BLaER1 treated with 17β-estradiol and CSF1 and Interleukin-3, amounts not matched to agents 10 nM and 100 nM (cell line): ENCODE results near the gene SMIM38.

Experiments
- H3K27ac ChIP-seq, 11 experiments: shearing (Covaris generic); formaldehyde crosslinking; 2 replicates each; pipeline ENCODE4 v1.8.1; 2022
- H3K27me3 ChIP-seq, 11 experiments: shearing (Covaris generic); formaldehyde crosslinking; 2 replicates each; pipeline ENCODE4 v1.8.1; 2022
- H3K36me3 ChIP-seq, 11 experiments: shearing (Covaris generic); formaldehyde crosslinking; 2 replicates each; pipeline ENCODE4 v1.8.1; 2022
- H3K4me1 ChIP-seq, 10 experiments: shearing (Covaris generic); formaldehyde crosslinking; 2 replicates each; pipeline ENCODE4 v1.8.1; 2022
- H3K4me2 ChIP-seq, 11 experiments: shearing (Covaris generic); formaldehyde crosslinking; 2 replicates each; pipeline ENCODE4 v1.8.1; 2022
- H3K4me3 ChIP-seq, 10 experiments: shearing (Covaris generic); formaldehyde crosslinking; 2 replicates each; pipeline ENCODE4 v1.8.1; 2022
- H3K9ac ChIP-seq, 11 experiments: shearing (Covaris generic); formaldehyde crosslinking; 2 replicates each; pipeline ENCODE4 v1.8.1; 2022
- H3K9me3 ChIP-seq, 11 experiments: shearing (Covaris generic); formaldehyde crosslinking; replicated peaks in 1 of 11; 2 replicates each; pipeline ENCODE4 v1.8.1; 2022
- H4K20me1 ChIP-seq, 11 experiments: shearing (Covaris generic); formaldehyde crosslinking; 2 replicates each; pipeline ENCODE4 v1.8.1; 2022
- Cebpa-rat ChIP-seq, 11 experiments: shearing (Covaris generic); IDR thresholded peaks; 2 replicates each; pipeline ENCODE4 v1.8.1; 2022

The SMIM38 gene

DNA sequence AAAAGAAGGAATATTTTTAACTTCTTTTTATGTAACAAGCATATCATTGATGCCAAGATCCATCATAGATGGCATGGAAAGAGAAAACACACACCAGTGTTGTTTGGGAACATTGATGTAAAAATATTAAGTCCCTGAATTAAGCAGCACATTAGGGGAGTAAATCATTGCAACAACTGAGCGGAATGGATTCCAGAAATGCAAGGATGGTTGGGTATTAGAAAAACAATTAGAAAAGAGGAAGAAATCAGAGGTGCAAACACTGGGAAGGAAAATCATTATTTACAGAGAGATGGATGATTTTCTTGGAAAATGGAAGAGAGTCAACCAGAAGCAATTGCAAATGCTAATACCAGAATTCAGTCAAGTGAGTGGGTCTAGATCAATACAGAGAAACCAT is 8.1 kb downstream of the SMIM38 start:
- H3K36me3 ChIP-seq, result 0 out of 22 replicates have a peak, but pooled peaks cover 0 to 4% (median 0%) of the 10 kb centered on the region in 11 experiments
- no peak overlapping the region for H3K9ac ChIP-seq
- H3K27ac ChIP-seq, result no peak overlapping the region
- H3K4me3 ChIP-seq, result no peak overlapping the region
- TF ChIP-seq Cebpa-rat (IDR thresholded peaks at IDR 0.05), result no peak
- peaks cover 0 to 7% (median 0%) of the 10 kb centered on the region in 11 experiments; a peak in 2 of 22 replicates for H3K27me3 ChIP-seq
- peaks cover 13 to 24% (median 17%) of the 10 kb centered on the region in 11 experiments for H3K9me3 ChIP-seq
- peaks cover 0 to 20% (median 0%) of the 10 kb centered on the region in 11 experiments; a peak in 2 of 22 replicates for H4K20me1 ChIP-seq
- H3K4me2 ChIP-seq, result no peak overlapping the region
- peaks cover 18 to 20% (median 19%) of the 10 kb centered on the region in 10 experiments for H3K4me1 ChIP-seq

DNA sequence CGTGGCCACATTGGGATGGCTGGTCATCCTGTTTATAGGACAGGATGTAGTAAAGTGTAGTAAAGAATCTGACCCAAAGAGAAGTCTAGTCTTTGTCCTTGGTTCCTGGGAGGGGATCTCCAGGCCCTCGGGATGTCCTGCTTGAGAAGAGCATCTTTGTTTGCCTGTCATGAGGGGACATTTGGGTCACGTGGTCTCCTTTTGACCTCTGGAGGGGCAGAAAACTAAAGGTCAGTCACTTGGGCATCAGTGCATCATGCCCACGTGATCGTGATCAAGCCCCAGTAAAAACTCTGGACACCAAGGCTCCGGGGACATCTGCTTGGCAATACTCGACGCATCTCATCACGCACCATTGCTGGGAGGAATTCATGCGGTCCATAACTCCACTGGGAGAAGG is 9.1 kb downstream of the SMIM38 start:
- Histone ChIP-seq H3K9me3 (peaks cover 13 to 29% (median 17%) of the 10 kb centered on the region in 11 experiments), H3K4me3 (no peak overlapping the region), H3K27me3 (peaks cover 0 to 7% (median 0%) of the 10 kb centered on the region in 11 experiments; a peak in 2 of 22 replicates), H3K4me1 (peaks cover 18 to 20% (median 19%) of the 10 kb centered on the region in 10 experiments), H3K27ac (no peak overlapping the region), H3K36me3 (0 out of 22 replicates have a peak, but pooled peaks cover 0 to 4% (median 0%) of the 10 kb centered on the region in 11 experiments), H3K4me2 (no peak overlapping the region), H4K20me1 (peaks cover 0 to 20% (median 0%) of the 10 kb centered on the region in 11 experiments; a peak in 2 of 22 replicates), H3K9ac (no peak overlapping the region)
- TF ChIP-seq Cebpa-rat (IDR thresholded peaks at IDR 0.05), result no peak

DNA sequence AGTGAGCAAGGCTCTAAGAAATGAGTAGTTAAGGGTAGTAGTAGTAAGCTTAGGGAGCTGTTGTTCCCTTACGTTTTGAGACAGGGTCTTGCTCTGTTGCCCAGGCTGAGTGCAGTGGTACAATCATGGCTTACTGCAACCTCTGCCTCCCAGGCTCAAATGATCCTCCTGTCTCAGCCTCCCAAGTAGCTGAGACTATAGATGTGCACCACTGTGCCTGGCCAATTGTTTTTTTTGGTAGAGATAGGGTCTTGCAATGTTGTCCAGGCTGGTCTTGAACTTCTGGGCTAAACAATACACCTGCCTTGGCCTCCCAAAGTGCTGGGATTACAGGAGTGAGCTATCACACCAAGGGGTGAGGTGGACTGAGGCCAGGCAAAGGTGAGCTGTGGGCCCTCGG is 10.0 kb downstream of the SMIM38 start:
- H3K9ac ChIP-seq, result peak overlapping the region in 5 of 11 experiments; percentile 18 to 44 (median 36); a peak in 3 of 22 replicates
- H3K4me3 ChIP-seq, result no peak overlapping the region
- H3K27me3 ChIP-seq, result peaks cover 0 to 7% (median 0%) of the 10 kb centered on the region in 11 experiments; a peak in 2 of 22 replicates
- H3K36me3 ChIP-seq, result 0 out of 22 replicates have a peak, but pooled peaks cover 0 to 4% (median 0%) of the 10 kb centered on the region in 11 experiments
- peaks cover 18 to 20% (median 19%) of the 10 kb centered on the region in 10 experiments for H3K4me1 ChIP-seq
- peaks cover 13 to 29% (median 17%) of the 10 kb centered on the region in 11 experiments for H3K9me3 ChIP-seq
- H3K27ac ChIP-seq, result peak overlapping the region in 2 of 11 experiments; percentile 39 to 55; a peak in 5 of 22 replicates
- peak overlapping the region; percentile 67 to 93 (median 82) for H3K4me2 ChIP-seq
- peaks cover 0 to 20% (median 0%) of the 10 kb centered on the region in 11 experiments; a peak in 2 of 22 replicates for H4K20me1 ChIP-seq
- no peak for TF ChIP-seq Cebpa-rat (IDR thresholded peaks at IDR 0.05)

DNA sequence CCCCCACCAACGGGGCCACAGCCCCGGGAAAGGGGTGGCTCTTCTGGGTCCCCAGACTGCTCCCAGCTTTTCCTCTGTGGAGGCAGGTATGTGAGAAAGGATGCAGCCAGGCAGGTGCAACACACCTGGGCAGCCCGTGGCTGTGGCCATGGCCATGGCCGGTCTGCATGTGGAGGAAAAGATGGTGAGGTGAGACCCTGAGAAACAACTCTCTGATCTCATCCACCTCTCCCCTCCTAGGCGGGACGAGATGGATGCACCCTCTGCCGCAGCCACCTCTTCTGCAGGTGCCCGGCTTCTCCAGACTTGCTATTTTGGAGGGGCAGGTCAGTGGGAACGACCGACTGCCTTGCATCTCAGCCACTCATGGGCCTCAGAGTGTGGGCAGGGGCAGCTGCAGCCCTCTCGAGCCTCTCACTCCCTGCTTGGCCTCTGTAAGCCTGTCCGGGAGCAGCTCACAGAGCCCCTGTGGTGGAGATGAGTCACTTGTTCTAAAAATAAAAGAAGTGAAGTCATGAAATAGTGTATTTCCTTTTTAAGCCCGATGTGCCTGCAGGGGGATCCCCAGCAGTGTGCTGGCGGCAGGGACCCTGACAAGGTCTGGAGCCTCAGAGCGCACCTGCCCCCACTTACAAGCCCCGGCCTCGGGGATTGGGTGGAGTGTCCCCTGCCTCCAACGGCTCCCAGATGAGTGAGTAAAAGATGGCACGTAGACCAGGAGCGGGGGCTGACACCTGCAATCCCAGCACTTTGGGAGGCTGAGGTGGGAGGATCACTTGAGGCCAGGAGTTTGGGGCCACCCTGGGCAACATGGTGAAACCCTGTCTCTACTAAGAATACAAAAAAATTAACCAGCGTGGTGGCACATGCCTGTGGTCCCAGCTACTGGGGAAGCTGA is 10.7 kb downstream of the SMIM38 start:
- H3K9ac ChIP-seq, result peak overlapping the region in 7 of 11 experiments; percentile 20 to 44 (median 38); a peak in 9 of 22 replicates

DNA sequence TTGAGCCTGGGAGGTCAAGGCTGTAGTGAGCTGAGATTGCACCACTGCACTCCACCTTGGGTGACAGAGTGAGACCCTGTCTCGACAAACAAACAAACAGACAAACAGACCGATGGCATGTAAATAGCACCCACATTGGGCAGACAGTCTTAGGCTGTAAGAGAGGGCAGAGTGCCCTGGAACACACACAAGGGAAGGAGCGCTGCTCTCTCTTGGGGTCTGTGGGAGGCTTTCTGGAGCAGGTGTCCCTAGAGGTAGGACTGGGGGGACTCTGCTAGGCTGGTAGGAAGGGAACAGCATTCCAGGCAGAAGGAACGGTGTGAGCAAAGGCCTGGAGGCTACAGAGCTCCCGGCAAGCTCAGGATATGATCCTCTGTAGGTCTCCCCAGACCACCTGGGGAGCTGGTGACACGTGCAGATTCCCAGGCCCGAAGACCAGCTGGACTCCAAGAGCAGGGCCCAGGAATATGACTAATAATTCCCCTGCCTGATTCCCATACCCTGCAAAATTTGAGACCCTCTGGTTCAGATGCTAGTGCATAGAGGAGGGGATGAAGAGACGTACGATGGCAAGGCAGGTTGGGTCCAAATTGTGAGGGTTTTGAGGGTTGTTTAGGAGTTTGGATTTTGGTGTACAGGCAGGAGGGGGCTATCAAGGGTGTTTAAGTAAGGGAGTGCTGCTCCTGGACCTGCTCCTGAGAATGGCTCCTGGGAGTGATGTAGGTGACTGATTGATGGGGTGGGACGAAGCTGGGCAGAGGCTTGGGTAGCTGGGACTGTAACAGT is 11.6 kb downstream of the SMIM38 start:
- peaks cover 18 to 20% (median 19%) of the 10 kb centered on the region in 10 experiments for H3K4me1 ChIP-seq
- peaks cover 13 to 29% (median 17%) of the 10 kb centered on the region in 11 experiments for H3K9me3 ChIP-seq
- peaks cover 0 to 7% (median 0%) of the 10 kb centered on the region in 11 experiments; a peak in 2 of 22 replicates for H3K27me3 ChIP-seq
- TF ChIP-seq Cebpa-rat (IDR thresholded peaks at IDR 0.05), result no peak
- H3K4me3 ChIP-seq, result no peak overlapping the region
- peak overlapping the region in 8 of 11 experiments; percentile 5 to 62 (median 38); a peak in 8 of 22 replicates for H3K27ac ChIP-seq
- H4K20me1 ChIP-seq, result peaks cover 0 to 20% (median 0%) of the 10 kb centered on the region in 11 experiments; a peak in 2 of 22 replicates
- H3K36me3 ChIP-seq, result 0 out of 22 replicates have a peak, but pooled peaks cover 0 to 4% (median 0%) of the 10 kb centered on the region in 11 experiments
- H3K9ac ChIP-seq, result peak overlapping the region in 5 of 11 experiments; percentile 23 to 44 (median 38); a peak in 4 of 22 replicates
- H3K4me2 ChIP-seq, result peak overlapping the region; percentile 67 to 93 (median 82)

More for the DNA sequence above, 10.7 kb downstream of the SMIM38 start:
- no peak overlapping the region for H3K4me3 ChIP-seq
- peaks cover 13 to 29% (median 17%) of the 10 kb centered on the region in 11 experiments for H3K9me3 ChIP-seq
- H3K27ac ChIP-seq, result peak overlapping the region in 8 of 11 experiments; percentile 5 to 62 (median 40); a peak in 11 of 22 replicates
- no peak for TF ChIP-seq Cebpa-rat (IDR thresholded peaks at IDR 0.05)
- H4K20me1 ChIP-seq, result peaks cover 0 to 20% (median 0%) of the 10 kb centered on the region in 11 experiments; a peak in 2 of 22 replicates
- H3K36me3 ChIP-seq, result 0 out of 22 replicates have a peak, but pooled peaks cover 0 to 4% (median 0%) of the 10 kb centered on the region in 11 experiments
- peak overlapping the region; percentile 67 to 93 (median 82) for H3K4me2 ChIP-seq
- peaks cover 0 to 7% (median 0%) of the 10 kb centered on the region in 11 experiments; a peak in 2 of 22 replicates for H3K27me3 ChIP-seq
- H3K4me1 ChIP-seq, result peaks cover 18 to 20% (median 19%) of the 10 kb centered on the region in 10 experiments

DNA sequence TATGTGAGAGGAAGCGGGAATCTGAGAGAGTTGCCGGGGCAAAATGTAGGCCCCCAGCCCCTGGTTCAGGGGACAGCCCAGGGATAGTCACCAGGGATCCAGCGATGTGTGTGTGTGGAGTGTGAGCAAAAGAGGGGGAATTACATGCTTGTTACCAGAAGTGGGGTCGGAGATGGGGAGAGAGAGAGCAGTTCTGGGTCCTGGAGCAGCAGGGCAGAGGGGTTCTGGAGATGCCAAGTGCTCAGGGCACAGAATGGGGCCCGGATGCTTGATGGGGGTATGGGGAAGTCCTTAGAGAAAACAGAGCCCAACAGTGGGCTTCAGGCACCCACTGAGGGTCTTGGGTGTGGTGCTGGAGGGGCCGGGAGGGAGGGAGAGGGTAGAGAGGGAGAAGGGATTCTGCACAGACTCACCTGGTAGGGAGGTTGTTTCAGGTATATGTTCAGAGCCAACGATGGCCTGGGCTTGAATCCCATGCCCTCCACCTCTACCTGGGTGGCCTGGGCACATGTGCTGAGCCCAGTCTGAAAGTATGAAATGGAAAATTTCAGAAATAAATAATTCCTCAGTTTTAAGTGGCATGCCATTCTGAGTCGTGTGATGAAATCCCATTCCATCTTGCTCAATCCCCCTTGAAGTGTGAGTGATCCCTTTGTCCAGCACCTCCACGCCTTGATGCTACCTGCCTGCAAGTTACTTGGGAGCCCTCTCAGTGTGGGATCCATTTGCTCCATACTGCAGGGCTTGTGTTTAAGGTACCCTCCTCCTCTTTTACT is 12.4 kb downstream of the SMIM38 start:
- Histone ChIP-seq H3K4me2 (peak overlapping the region in 1 of 11 experiments; percentile 87; a peak in 2 of 22 replicates), H4K20me1 (peaks cover 0 to 20% (median 0%) of the 10 kb centered on the region in 11 experiments; a peak in 2 of 22 replicates)

DNA sequence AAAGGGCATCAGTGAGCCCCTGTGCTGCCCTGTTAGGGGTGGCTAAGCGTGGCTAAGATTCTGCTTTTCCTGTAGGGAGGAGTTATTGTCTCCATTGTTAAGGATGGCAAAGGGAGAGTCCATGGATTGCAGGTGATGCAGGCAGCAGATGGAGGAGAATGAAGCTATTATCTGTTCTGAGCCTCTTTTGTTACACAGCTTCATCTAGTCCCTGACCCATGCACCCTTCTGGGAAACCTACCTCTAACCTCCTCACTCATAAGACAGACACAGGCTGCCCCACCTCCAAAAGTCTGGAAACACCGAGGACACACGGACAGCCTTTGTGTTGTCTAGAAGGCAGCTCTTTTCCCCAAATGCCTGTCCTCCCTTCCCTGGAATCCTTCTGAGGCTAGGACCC is 13.7 kb downstream of the SMIM38 start:
- Histone ChIP-seq H3K4me3 (no peak overlapping the region), H4K20me1 (peaks cover 0 to 20% (median 0%) of the 10 kb centered on the region in 11 experiments; a peak in 2 of 22 replicates), H3K9me3 (peaks cover 0 to 7% (median 3%) of the 10 kb centered on the region in 11 experiments; a peak in 14 of 22 replicates), H3K4me1 (peaks cover 18 to 20% (median 19%) of the 10 kb centered on the region in 10 experiments), H3K27ac (no peak overlapping the region), H3K9ac (no peak overlapping the region), H3K4me2 (no peak overlapping the region), H3K36me3 (no peaks in the 10 kb centered on the region), H3K27me3 (peaks cover 0 to 7% (median 0%) of the 10 kb centered on the region in 11 experiments; a peak in 2 of 22 replicates)
- no peak for TF ChIP-seq Cebpa-rat (IDR thresholded peaks at IDR 0.05)

More for the DNA sequence above, 12.4 kb downstream of the SMIM38 start:
- Histone ChIP-seq H3K27me3 (peaks cover 0 to 7% (median 0%) of the 10 kb centered on the region in 11 experiments; a peak in 2 of 22 replicates), H3K9me3 (peaks cover 7 to 21% (median 13%) of the 10 kb centered on the region in 11 experiments), H3K27ac (peak overlapping the region in 2 of 11 experiments; percentile 29 to 62; a peak in 2 of 22 replicates), H3K36me3 (0 out of 22 replicates have a peak, but pooled peaks cover 0 to 4% (median 0%) of the 10 kb centered on the region in 11 experiments), H3K4me3 (no peak overlapping the region), H3K4me1 (peaks cover 18 to 20% (median 19%) of the 10 kb centered on the region in 10 experiments), H3K9ac (no peak overlapping the region)
- TF ChIP-seq Cebpa-rat (IDR thresholded peaks at IDR 0.05), result no peak
